Suprapubic skin (tissue), 4 donors: ENCODE measurements around the gene LAMTOR2.

Experiments used
- CTCF ChIP-seq, 2 donors: fragments of 200-600 bp in 1 of 2; fragments of 450-650 bp in 1 of 2; sonication (generic) in 1 of 2; IDR thresholded peaks; one replicate each; pipeline ENCODE4 v1.5.1; 2016 to 2019; ENCODE audit warnings: antibody characterized with exemption in 2 of 2, mild to moderate bottlenecking in 1 of 2, moderate library complexity in 1 of 2
- EP300 ChIP-seq: sonication (generic); formaldehyde crosslinking; IDR thresholded peaks from one replicate; pipeline ENCODE4 v1.6.1; 2017; ENCODE audit warnings: antibody characterized with exemption
- POLR2A ChIP-seq, 2 donors: fragments of 450-650 bp; IDR thresholded peaks; one replicate each; pipeline ENCODE4 v1.6.1; 2017; ENCODE audit warnings: antibody characterized with exemption in 2 of 2, mild to moderate bottlenecking in 2 of 2, moderate library complexity in 2 of 2
- POLR2AphosphoS5 ChIP-seq, 3 donors: sonication (generic); formaldehyde crosslinking; IDR thresholded peaks; one replicate each; pipeline ENCODE4 v1.6.1; 2017; ENCODE audit warnings: antibody characterized with exemption in 3 of 3

GRCh38 chr1:156021093-156021428, 33.5 kb upstream of the LAMTOR2 start:
- TF ChIP-seq POLR2A (IDR thresholded peaks at IDR 0.05) = no peak
- no peak for TF ChIP-seq CTCF (IDR thresholded peaks at IDR 0.05)
- TF ChIP-seq EP300 = no peak
- TF ChIP-seq POLR2AphosphoS5 (IDR thresholded peaks at IDR 0.05) = no peak
